Measurements from ENCODE around the gene TNFAIP3.

The TNFAIP3 gene

GRCh38 chr6:137867685-137868509 lies 838 bp downstream of the TNFAIP3 start:
- TF ChIP-seq ARNTL (CRISPR knock-in tag; IDR thresholded peaks at IDR 0.05; ENCODE audit: borderline replicate concordance, low read depth): no peak
- TF ChIP-seq ZFP30 (CRISPR knock-in tag; IDR thresholded peaks at IDR 0.05): no peak
- TF ChIP-seq TSHZ2 (CRISPR knock-in tag; IDR thresholded peaks at IDR 0.05): no peak
- no peak for TF ChIP-seq RARB (CRISPR knock-in tag; IDR thresholded peaks at IDR 0.05)
- TF ChIP-seq CSDC2 (CRISPR knock-in tag; IDR thresholded peaks at IDR 0.05): no peak
- TF ChIP-seq PPARA (CRISPR knock-in tag; IDR thresholded peaks at IDR 0.05; ENCODE audit: borderline replicate concordance): no peak
- TF ChIP-seq SNAI2 (CRISPR knock-in tag; IDR thresholded peaks at IDR 0.05): no peak
- no peak for TF ChIP-seq OSR1 (CRISPR knock-in tag; IDR thresholded peaks at IDR 0.05)
- TF ChIP-seq PATZ1 (CRISPR knock-in tag; IDR thresholded peaks at IDR 0.05; ENCODE audit: borderline replicate concordance): no peak
- no peak for TF ChIP-seq ZNF8 (CRISPR knock-in tag; IDR thresholded peaks at IDR 0.05)
- no peak for TF ChIP-seq POU6F1 (CRISPR knock-in tag; IDR thresholded peaks at IDR 0.05; ENCODE audit: borderline replicate concordance, low read depth)
- ATAC-seq: peak; percentile 36

- TF ChIP-seq GLIS3 (CRISPR knock-in tag; IDR thresholded peaks at IDR 0.05) (no peak), ARNTL (CRISPR knock-in tag; IDR thresholded peaks at IDR 0.05; ENCODE audit: borderline replicate concordance, low read depth) (no peak), TCF4 (CRISPR knock-in tag; IDR thresholded peaks at IDR 0.05; ENCODE audit: borderline replicate concordance) (no peak), ESRRG (CRISPR knock-in tag; IDR thresholded peaks at IDR 0.05) (no peak), OSR1 (CRISPR knock-in tag; IDR thresholded peaks at IDR 0.05) (no peak), ZFP3 (CRISPR knock-in tag; IDR thresholded peaks at IDR 0.05) (no peak), ISL1 (CRISPR knock-in tag; IDR thresholded peaks at IDR 0.05) (no peak), SNAI2 (CRISPR knock-in tag; IDR thresholded peaks at IDR 0.05) (no peak), ZNF70 (CRISPR knock-in tag; IDR thresholded peaks at IDR 0.05) (no peak), CSRNP3 (CRISPR knock-in tag; IDR thresholded peaks at IDR 0.05) (no peak), TOX (CRISPR knock-in tag; IDR thresholded peaks at IDR 0.05; ENCODE audit: borderline replicate concordance) (no peak)
- ATAC-seq: no peak
Observed at GRCh38 chr6:137868721-137869548, 1.9 kb downstream of the TNFAIP3 start.

- TF ChIP-seq GLIS3 (CRISPR knock-in tag; IDR thresholded peaks at IDR 0.05) (no peak), ZNF565 (CRISPR knock-in tag; conservative IDR thresholded peaks at IDR 0.05; ENCODE audit: low read depth) (no peak), PPARA (CRISPR knock-in tag; IDR thresholded peaks at IDR 0.05; ENCODE audit: borderline replicate concordance) (no peak), TCF4 (CRISPR knock-in tag; IDR thresholded peaks at IDR 0.05; ENCODE audit: borderline replicate concordance) (no peak), ESRRG (CRISPR knock-in tag; IDR thresholded peaks at IDR 0.05) (no peak), SNAI2 (CRISPR knock-in tag; IDR thresholded peaks at IDR 0.05) (no peak), ZC3H10 (CRISPR knock-in tag; IDR thresholded peaks at IDR 0.05) (no peak), TSHZ2 (CRISPR knock-in tag; IDR thresholded peaks at IDR 0.05) (no peak)
- ATAC-seq: no peak
Observed at GRCh38 chr6:137869549-137870307, 2.7 kb downstream of the TNFAIP3 start.

Data from SK-N-SH treated with all-trans-retinoic acid at 6 μM for 48 hours (cell line).